IMR-90 (cell line): ENCODE results near the gene TFRC. TPM values are rescaled to one million over a fixed set of nuclear protein-coding genes. Genes with fewer than 3 reads are reported as not detected.

Experiments used
- ATAC-seq: fragments of 200-7000 bp; cut with Tn5 transposase; 2 replicates; pipeline ENCODE4 v1.9.1; 2020; ENCODE audit warnings: low read depth, mild to moderate bottlenecking, moderate library complexity
- BruUV-seq: library from RNA; stranded (reverse); fragments of 400-500 nt; replicated peaks from 2 replicates; lab custom pipeline; 2021; lab: Mats Ljungman, UMichigan
- CTCF ChIA-PET: fragments of 300-600 bp; formaldehyde crosslinking; extraction: SDS; loops from one replicate; lab custom pipeline; 2021; ENCODE audit warnings: antibody characterized with exemption; lab: Yijun Ruan, JAX
- POLR2A ChIA-PET: fragments of 300-600 bp; sonication (Branson Sonifier 250); formaldehyde crosslinking; loops from one replicate; lab custom pipeline; 2022; ENCODE audit warnings: antibody characterized with exemption; ENCODE audit not compliant: unreplicated experiment; lab: Charles Lee
- DNase-seq: peaks from one replicate; pipeline ENCODE4 v3.0.0; 2013
- H2AFZ ChIP-seq: replicated peaks from 2 replicates; pipeline ENCODE3; 2013; ENCODE audit warnings: low read length, mild to moderate bottlenecking; ENCODE audit not compliant: poor library complexity
- H2AK5ac ChIP-seq: 2 replicates; pipeline ENCODE4 v1.6.1; 2013; ENCODE audit warnings: low read depth, low read length, inconsistent platforms
- H2AK9ac ChIP-seq: replicated peaks from 2 replicates; pipeline ENCODE3; 2013; ENCODE audit warnings: mild to moderate bottlenecking, low read depth, low read length, moderate library complexity; ENCODE audit not compliant: poor library complexity
- H2BK120ac ChIP-seq: 2 replicates; pipeline ENCODE4 v1.6.1; 2013; ENCODE audit warnings: low read depth, low read length, inconsistent platforms
- H2BK15ac ChIP-seq: 3 replicates; pipeline ENCODE4 v1.6.1; 2013; ENCODE audit warnings: low read depth, low read length, inconsistent platforms
- H2BK20ac ChIP-seq: 2 replicates; pipeline ENCODE4 v1.6.1; 2013; ENCODE audit warnings: low read depth, mild to moderate bottlenecking, inconsistent platforms, low read length, moderate library complexity
- H2BK5ac ChIP-seq: 2 replicates; pipeline ENCODE4 v1.6.1; 2013; ENCODE audit warnings: mild to moderate bottlenecking, low read depth, low read length, inconsistent platforms; ENCODE audit not compliant: poor library complexity, severe bottlenecking
- H3K14ac ChIP-seq: replicated peaks from 2 replicates; pipeline ENCODE4 v1.6.1; 2013; ENCODE audit warnings: low read depth, low read length, inconsistent platforms
- H3K18ac ChIP-seq: 2 replicates; pipeline ENCODE4 v1.6.1; 2013; ENCODE audit warnings: low read depth, low read length, control low read depth
- H3K23ac ChIP-seq: 2 replicates; pipeline ENCODE4 v1.6.1; 2013; ENCODE audit warnings: low read depth, low read length, inconsistent platforms
- H3K27ac ChIP-seq: 2 replicates; pipeline ENCODE4 v1.5.1; 2013; ENCODE audit warnings: mild to moderate bottlenecking, control low read depth, low read length; ENCODE audit not compliant: insufficient read depth
- H3K27me3 ChIP-seq: 2 replicates; pipeline ENCODE4 v1.6.1; 2013; ENCODE audit warnings: low read length; ENCODE audit not compliant: control insufficient read depth, insufficient read depth
- H3K36me3 ChIP-seq: 2 replicates; pipeline ENCODE4 v1.6.1; 2013; ENCODE audit warnings: low read length, mixed read lengths; ENCODE audit not compliant: control insufficient read depth, insufficient read depth
- H3K4ac ChIP-seq: 2 replicates; pipeline ENCODE4 v1.6.1; 2013; ENCODE audit warnings: low read depth, low read length, inconsistent platforms
- H3K4me1 ChIP-seq: 2 replicates; pipeline ENCODE4 v1.6.1; 2013; ENCODE audit warnings: low read length, mixed read lengths; ENCODE audit not compliant: control insufficient read depth, insufficient read depth
- H3K4me2 ChIP-seq: 2 replicates; pipeline ENCODE4 v1.6.1; 2013; ENCODE audit warnings: low read depth, mild to moderate bottlenecking, control low read depth, low read length, moderate library complexity
- H3K4me3 ChIP-seq: 2 replicates; pipeline ENCODE4 v1.5.1; 2013; ENCODE audit warnings: low read depth, mild to moderate bottlenecking, control low read depth, low read length, moderate library complexity; ENCODE audit not compliant: insufficient read depth
- H3K56ac ChIP-seq: 2 replicates; pipeline ENCODE4 v1.6.1; 2013; ENCODE audit warnings: low read length, inconsistent platforms; ENCODE audit not compliant: insufficient read depth; ENCODE audit errors: extremely low read depth
- H3K79me1 ChIP-seq, 2 experiments: 2 replicates each; pipeline ENCODE4 v1.6.1; 2013; ENCODE audit warnings: low read length in 2 of 2, inconsistent platforms in 1 of 2, low read depth in 1 of 2
- H3K9ac ChIP-seq: 2 replicates; pipeline ENCODE4 v1.6.1; 2013; ENCODE audit warnings: low read depth, low read length, control low read depth
- H3K9me1 ChIP-seq: 2 replicates; pipeline ENCODE4 v1.6.1; 2013; ENCODE audit warnings: low read length, inconsistent platforms; ENCODE audit not compliant: insufficient read depth
- H3K9me3 ChIP-seq: 2 replicates; pipeline ENCODE4 v1.6.1; 2013; ENCODE audit warnings: low read length; ENCODE audit not compliant: control insufficient read depth, insufficient read depth
- H4K20me1 ChIP-seq: 2 replicates; pipeline ENCODE4 v1.6.1; 2013; ENCODE audit warnings: low read length, inconsistent platforms; ENCODE audit not compliant: insufficient read depth
- H4K5ac ChIP-seq: 2 replicates; pipeline ENCODE4 v1.6.1; 2013; ENCODE audit warnings: mild to moderate bottlenecking, low read depth, low read length, control low read depth
- H4K8ac ChIP-seq, 2 experiments: 2 replicates each; pipeline ENCODE4 v1.6.1; 2013; ENCODE audit warnings: low read depth in 2 of 2, low read length in 2 of 2, control low read depth in 1 of 2, inconsistent platforms in 1 of 2
- H4K91ac ChIP-seq: 2 replicates; pipeline ENCODE4 v1.6.1; 2013; ENCODE audit warnings: low read depth, low read length, inconsistent platforms; ENCODE audit not compliant: insufficient read depth
- MAZ ChIP-seq: IDR thresholded peaks from 2 replicates; pipeline ENCODE4 v1.6.1; 2012; ENCODE audit warnings: low read depth, mild to moderate bottlenecking, low read length, improper control_type of control experiment, moderate library complexity, borderline replicate concordance
- NFE2L2 ChIP-seq: fragments of 150-350 bp; IDR thresholded peaks from 2 replicates; pipeline ENCODE4 v1.6.1; 2016; ENCODE audit warnings: low read depth, mild to moderate bottlenecking, low read length
- RCOR1 ChIP-seq: IDR thresholded peaks from 2 replicates; pipeline ENCODE4 v1.6.1; 2012; ENCODE audit warnings: mild to moderate bottlenecking, low read length, improper control_type of control experiment; ENCODE audit not compliant: insufficient replicate concordance
- WGBS, 2 experiments: methylation state at CpG; one replicate each; pipeline versions ENCODE4 v1.1.5 to v1.1.7; 2013; ENCODE audit warnings: missing lambda C conversion rate in 2 of 2; ENCODE audit not compliant: insufficient read length in 1 of 2; ENCODE audit errors: extremely low coverage in 2 of 2; 5-methylcytosine and 5-hydroxymethylcytosine counted together
- dilution Hi-C: fragments of 300-500 bp; cut with HindIII; formaldehyde crosslinking; loops from one replicate; pipeline ENCODE4 v1.14.3; 2018; ENCODE audit warnings: low sequenced_read_pairs; ENCODE audit not compliant: unreplicated experiment
- in situ Hi-C: fragments of 300-500 bp; cut with MboI; formaldehyde crosslinking; loops from 3 replicates; pipeline ENCODE4 v1.14.3; 2019; ENCODE audit warnings: low sequenced_read_pairs, inconsistent platforms, mixed read lengths
- intact Hi-C: fragments of 100-400 bp; cut with micrococcal nuclease; formaldehyde crosslinking; loops from 2 replicates; pipeline ENCODE4 v1.10.0; 2022
- polyA plus RNA-seq, 3 experiments: library from polyadenylated mRNA; depleted of rRNA; stranded (reverse); fragments of >200 nt; gene quantifications; 2 replicates each; pipeline ENCODE4 v1.2.3, GENCODE V29; 2012; ENCODE audit warnings: low replicate concordance in 1 of 3
- total RNA-seq: library from RNA; depleted of rRNA; stranded (reverse); fragments of >200 nt; gene quantifications from 2 replicates; pipeline ENCODE4 v1.2.3, GENCODE V29; 2012

The TFRC gene
- total and polyA plus RNA-seq, 2 of the 4 experiments (the other 2 are of a cell fraction), result 78.6 to 156 TPM

DNA sequence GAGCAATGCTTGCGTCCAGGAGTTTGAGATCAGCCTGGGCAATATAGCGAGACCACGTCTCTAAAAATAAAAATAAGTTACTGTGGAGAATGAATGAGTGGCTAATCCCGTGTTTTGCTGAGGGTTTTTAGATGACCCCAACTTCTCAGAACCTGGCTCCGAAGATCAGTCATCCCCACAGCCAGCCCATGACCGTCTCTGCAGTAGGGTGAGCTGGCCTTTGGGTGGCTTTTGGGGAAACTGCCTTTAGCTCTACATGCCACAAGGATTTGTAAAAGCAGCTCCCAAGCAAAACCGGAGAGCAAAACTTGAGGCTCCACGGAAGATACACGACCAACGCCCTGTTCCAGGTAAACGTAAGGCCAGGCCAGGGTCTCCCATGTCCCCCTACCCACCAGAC lies 39.2 kb upstream of the TFRC start:
- H2BK120ac ChIP-seq, result no peak overlapping the region
- no peak overlapping the region for H4K8ac ChIP-seq
- TF ChIP-seq RCOR1, result no peak
- no peak for TF ChIP-seq MAZ
- no peak for TF ChIP-seq NFE2L2
- H3K56ac ChIP-seq, result no peak overlapping the region
- no peak overlapping the region for H3K4me2 ChIP-seq
- BruUV-seq, result no TSS peak
- no peaks in the 10 kb centered on the region for H3K79me1 ChIP-seq
- no peaks in the 10 kb centered on the region for H3K36me3 ChIP-seq
- WGBS, 2 experiments, result 80% methylated on average over 1 of the region's 11 CpGs; no CpG with 5 or more reads in 1 of the 2 experiments
- no peak overlapping the region for H2AK9ac ChIP-seq
- H3K4me1 ChIP-seq, result peaks cover 2% of the 10 kb centered on the region; the same call in 1 of the 2 replicates
- intact Hi-C loops (no loop called here), in situ Hi-C loops (no loop called here), dilution Hi-C loops (no loop called here)
- no peak overlapping the region for H2BK15ac ChIP-seq
- H3K9me3 ChIP-seq, result no peaks in the 10 kb centered on the region
- H3K18ac ChIP-seq, result no peak overlapping the region
- H3K27ac ChIP-seq, result no peak overlapping the region
- no peak overlapping the region for H3K23ac ChIP-seq
- H2BK20ac ChIP-seq, result no peak overlapping the region
- H2AK5ac ChIP-seq, result no peak overlapping the region
- ChIA-PET CTCF (no interaction called here), POLR2A (no interaction called here)
- H3K4me3 ChIP-seq, result no peak overlapping the region
- no peak overlapping the region for H3K4ac ChIP-seq
- H4K91ac ChIP-seq, result no peak overlapping the region
- no peaks in the 10 kb centered on the region for H3K9me1 ChIP-seq
- no peak overlapping the region for H2BK5ac ChIP-seq
- no peaks in the 10 kb centered on the region for H4K20me1 ChIP-seq
- no peak overlapping the region for H3K9ac ChIP-seq
- H4K5ac ChIP-seq, result no peak overlapping the region
- no peak overlapping the region for H2AFZ ChIP-seq
- no peak overlapping the region for H3K14ac ChIP-seq
- H3K27me3 ChIP-seq, result peaks cover 20% of the 10 kb centered on the region
- DNase-seq, result no peak
- no peak for ATAC-seq
